Hematopoietic multipotent progenitor cell treated with erythropoietin and hydrocortisone succinate and interleukin-3 and kit ligand, for 6 days (in vitro differentiated cells): Measurements from ENCODE around the gene ZNF507.

Source experiments
- DNase-seq: peaks from one replicate; pipeline ENCODE4 v3.0.0-alpha.2; 2015

ZNF507 gene

DNA sequence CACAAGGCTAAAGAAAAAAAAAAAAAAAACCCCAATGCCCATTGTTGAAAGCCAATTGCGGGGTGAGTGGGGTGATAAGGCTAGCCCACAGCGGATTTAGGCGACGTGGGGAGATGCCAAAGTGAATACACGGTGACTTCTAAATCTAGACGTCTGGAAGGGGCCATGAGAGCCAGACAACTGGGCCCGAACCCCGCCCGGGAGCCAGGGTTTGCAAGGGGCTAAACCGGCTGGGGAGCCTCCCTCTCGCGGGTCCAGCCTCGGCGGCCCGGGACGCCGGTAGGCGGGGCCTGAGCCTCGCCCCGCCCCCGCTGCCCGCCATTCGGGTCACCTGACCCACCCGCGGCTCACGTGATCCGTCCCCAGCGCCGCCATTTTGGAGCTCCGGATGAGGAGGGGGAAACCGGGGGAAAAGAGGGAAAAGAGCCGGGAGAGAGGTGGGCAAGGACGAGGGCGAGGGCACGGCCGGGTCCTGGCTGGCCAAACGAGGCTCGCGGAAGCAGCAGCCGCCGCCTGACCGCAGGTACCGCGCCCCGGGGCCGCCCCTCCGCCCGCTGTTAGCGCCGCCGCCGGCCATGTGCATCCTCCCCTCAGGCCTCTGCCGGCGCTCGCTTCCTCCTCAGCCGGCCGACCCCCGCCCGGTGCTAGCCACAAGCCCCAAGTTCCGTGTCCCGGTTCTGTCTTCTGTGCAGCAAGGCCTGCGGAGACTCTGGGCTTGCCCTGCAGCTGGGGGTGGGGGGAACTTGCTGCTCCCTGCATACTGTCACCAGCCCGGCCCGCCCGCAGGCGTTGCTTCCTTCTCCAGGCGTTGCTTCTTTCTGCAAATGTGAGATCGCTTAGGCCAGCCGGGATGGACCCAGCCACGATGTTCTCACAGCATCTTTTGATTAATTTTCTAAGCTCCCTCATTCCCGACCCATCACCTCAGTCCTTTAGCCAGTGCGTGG, at the start of gene ZNF507:
Gene ZNF507 (plus strand): TSS at position 350 of the 947 bp plus-strand sequence. CDS start 7,221 bp downstream, outside the sequence.
- DNase-seq = peak; percentile 90

DNA sequence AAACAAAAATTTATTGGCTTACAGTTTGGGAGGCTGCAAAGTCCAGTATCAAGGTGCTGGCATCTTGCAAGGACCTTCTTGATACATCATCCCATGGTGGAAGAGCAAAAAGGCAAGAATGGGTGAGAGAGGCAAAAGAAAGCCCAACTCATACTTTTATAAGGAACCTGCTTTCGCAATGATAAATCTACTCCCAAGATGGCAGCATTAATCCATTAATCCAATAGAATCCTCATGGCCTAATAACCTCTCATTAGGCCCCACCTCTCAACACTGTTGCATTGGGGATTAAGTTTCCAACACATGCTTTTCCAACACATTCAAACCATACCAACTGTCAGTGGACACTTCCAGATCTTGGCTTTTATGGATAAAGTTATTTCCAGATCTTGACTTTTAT, 48.7 kb upstream of the ZNF507 start:
- DNase-seq = no peak

DNA sequence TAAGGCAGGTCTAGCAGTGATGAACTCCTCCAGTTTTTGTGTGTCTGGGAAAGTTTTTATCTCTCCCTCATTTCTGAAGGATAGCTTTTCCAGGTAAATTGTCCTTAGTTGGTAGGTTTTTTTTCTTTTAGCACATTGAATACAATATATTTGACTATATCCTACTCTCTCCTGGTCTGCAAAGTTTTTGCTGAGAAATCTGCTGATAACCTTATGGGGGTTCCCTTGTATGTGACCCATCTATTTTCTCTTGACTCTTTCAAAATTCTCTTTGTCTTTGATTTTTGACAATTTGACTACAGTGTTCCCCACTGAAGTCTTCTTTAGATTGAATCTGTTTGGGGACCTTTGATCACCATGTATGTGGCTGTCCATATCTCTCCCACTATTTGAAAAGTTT, 42.6 kb upstream of the ZNF507 start:
- DNase-seq = no peak

DNA sequence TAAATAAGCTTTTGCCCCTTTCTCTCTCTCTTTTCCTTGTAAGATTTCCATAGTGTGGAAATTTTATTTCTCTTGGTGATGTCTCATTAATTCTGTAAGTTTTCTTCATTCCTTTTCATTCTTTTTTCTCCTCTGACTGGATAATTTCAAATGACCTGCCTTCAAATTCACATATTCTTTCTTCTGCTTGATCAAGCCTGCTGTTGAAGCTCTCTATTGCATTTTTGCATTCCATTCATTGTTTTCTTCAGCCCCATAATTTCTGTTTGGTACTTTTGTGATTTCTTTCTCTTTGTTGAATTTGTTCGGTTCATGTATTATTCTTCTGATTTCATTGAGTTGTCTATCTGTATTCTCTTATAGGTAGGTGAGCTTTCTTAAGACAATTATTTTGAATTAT, 42.2 kb upstream of the ZNF507 start:
- no peak for DNase-seq

DNA sequence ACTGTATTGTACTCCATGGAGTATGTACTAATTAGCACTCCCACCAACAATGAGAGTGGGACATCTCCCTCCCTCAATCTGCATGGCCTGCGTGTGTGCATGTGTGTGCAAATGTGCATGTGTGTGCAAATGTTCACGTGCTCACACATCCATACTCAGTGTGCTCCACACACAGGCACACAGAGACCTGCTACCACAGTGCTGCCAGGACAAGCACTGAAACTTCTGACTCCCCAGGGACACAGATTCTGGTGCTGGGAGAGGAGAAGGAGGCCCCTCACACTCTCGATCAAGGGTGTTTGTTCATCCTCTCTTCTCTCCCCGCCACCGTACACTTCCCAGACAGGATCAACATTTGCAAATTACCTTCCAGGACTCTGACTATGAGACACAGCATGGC, 37.8 kb upstream of the ZNF507 start:
- DNase-seq = no peak

DNA sequence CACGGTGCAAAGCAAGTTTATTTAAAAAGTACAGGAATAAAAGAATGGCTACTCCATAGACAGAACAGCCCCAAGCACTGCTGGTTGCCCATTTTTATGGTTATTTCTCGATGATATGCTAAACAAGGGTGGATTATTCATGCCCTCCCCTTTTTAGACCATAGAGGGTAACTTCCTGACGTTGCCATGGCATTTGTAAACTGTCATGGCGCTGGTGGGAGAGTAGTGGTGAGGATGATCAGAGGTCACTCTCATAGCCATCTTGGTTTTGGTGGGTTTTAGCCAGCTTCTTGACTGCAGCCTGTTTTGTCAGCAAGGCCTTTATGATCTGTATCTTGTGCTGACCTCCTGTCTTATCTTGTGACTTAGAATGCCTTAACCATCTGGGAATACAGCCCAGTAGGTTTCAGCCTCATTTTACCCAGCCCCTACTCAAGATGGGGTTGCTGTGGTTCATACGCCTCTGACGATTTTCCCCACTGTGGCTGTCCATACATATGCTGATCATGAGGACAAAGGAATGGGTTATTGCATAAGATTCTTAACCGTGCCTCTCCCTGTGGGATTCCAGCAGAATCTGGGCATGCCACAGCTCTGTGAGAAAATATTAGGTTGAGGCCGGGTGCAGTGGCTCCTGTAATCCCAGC, 36.9 kb upstream of the ZNF507 start:
- DNase-seq = no peak

DNA sequence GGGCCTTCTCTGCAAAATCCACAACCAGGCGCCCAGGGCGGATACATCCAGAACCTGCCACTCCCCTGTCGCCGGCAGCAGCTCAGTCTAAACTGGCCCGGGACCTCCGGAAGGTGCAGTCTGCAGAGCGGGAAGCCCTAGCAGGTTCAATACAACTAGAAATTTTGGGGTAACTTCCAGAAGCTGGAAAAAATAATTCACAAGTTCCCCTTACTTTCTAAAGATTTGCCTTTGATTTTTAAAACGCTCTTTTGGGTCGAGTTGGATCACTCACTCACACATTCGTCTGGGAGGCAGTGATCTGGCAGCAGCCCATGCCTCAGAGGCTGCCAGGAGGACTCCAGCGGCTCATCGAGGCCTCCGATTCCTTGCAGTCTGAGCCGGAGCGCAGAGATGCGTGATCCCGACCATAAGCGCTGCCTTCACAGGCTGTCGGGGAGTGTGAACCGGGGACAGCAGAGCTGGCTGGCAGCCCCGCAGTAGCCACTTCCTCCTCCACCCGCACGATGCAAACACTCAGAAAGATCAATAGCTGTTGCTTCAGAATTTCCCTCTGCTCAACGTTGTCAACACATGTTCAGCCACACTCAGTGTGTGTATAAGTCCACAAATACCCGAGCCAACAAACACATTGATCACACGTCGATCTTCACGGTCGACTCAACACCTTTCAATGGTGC, 35.6 kb upstream of the ZNF507 start:
- no peak for DNase-seq

DNA sequence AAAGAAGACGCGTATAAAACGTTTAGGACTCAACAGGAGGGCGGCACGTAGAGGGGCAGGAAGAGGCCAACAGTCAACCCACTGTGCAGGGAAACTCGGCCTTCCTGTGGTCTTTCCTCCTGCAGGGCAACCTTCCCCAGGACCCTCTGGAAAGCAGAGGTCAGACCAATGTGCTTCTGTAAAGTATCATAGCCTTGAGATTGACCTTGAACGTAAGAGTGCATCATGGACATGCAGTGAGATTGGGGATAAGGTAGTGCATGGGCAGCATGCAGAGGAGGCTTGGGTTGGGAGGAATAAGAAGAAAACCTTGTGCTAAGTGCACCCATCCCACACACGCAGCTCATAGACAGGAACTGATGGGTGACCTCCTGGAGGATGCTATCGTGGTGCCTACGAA, 34.0 kb upstream of the ZNF507 start:
- DNase-seq = no peak

DNA sequence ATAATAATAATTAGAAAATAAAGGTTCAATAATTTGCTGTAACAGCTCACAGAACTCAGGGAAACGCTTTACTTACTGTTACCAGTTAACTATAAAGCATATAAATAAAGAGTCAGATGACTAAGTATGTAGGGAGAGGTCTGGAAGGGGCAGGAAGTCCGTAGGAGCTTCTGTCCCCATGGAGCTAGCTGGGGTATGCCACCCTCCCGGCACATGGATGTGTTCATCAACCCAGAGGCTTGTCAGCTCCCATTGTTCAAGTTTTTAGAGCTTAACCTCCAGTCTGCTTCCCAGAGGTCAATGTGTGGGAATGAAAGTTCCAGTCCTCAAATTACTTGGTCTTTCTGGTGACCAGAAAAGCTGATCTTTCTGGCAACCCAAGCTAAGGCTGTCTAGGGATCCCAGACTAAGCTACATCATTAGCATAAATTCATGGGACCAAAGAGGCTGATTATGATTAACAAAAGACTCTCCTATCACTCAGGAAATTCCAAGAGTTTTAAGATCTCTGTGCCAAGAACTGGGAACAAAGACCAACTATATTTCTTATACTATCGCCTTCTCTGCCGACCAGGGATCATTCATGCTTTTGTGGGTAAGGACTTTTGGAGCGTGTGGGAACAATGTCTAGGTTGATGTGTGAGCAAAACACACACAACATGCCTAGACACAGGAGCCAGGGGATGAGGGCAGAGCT, 31.7 kb upstream of the ZNF507 start:
- DNase-seq = no peak

DNA sequence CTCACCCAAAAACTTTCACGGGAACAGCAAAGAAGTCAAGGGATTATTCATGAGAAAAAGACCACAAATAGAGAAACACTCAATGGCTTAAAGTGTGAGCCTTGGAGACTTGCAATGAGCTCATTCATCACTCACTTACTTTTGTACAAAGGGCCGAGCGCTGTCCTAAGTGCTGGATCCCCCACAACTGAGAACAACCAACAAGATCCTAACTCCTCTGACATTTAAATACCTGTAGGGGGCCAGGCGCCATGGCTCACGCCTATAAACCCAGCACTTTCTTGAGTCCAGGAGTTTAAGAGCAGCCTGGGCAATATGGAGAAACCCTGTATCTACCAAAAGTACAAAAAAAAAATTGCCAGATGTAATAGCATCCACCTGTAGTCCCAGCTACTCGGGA, 29.4 kb upstream of the ZNF507 start:
- DNase-seq = no peak

DNA sequence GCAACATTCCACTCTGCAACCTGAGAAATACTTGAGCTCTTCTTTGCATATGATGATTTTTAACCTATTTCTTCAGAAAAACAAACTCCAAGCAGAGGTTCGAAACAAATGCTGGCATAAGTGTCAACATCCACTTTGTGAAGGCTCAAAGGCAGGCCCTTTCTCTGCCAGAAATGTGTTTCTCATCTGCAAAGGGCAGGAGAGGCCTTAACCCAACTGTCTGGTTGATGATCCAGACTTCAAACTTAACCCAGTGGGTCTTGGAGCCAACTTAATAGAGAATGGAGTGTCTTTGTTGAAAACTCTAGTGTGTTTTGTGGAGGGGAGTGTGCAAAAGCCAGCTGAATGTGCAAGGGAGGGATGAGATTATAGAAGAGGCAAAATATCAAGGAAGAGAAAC, 28.3 kb upstream of the ZNF507 start:
- no peak for DNase-seq

DNA sequence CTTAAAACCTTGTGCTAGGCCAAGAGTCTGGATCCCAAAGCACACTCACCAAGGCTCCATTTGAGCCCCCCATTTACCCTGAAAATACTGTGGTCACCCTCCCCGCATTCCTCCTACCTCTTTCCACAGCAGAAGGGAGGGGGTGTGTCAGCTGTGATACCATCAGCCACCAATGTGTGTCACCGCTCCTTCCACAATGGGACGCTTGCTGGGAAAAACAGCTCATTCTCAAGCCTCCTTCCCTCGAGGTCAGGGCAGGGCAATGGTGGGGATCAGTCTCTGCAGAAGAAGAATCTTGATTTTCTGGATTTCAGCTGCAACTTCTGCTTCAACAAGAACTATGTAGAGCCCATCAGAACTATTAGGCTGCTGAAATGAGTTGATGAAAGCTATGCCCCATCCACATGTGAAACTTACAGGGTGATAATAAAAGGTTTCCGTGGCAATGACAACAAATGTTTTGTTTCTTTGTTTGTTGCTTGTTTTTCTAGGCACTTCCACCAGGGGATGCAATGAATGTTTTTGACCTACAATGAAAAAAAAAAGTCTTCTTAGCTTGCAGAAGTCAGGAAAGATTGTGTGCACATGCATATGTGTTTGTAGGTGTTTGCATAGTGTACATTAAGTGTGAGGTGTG, 26.4 kb upstream of the ZNF507 start:
- DNase-seq = peak; percentile 38

DNA sequence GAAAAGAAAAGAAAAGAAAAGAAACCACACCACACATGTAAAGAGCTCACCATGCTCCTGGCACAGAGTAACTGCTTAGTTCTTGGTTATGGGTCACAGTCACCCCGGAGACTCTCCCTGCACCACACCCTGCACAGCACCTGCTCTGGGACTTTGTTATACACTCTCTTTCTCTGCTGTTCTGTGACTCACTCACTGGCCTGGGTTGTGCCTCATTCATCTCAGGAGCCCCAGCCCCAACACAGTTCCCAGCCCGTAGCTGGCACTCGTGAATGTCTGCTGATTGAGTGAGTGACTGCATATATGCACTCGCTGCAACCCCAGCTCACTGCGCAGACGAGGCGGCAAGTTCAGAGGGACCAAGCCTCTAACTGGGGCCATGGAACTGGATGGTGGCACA, 22.9 kb upstream of the ZNF507 start:
- no peak for DNase-seq

DNA sequence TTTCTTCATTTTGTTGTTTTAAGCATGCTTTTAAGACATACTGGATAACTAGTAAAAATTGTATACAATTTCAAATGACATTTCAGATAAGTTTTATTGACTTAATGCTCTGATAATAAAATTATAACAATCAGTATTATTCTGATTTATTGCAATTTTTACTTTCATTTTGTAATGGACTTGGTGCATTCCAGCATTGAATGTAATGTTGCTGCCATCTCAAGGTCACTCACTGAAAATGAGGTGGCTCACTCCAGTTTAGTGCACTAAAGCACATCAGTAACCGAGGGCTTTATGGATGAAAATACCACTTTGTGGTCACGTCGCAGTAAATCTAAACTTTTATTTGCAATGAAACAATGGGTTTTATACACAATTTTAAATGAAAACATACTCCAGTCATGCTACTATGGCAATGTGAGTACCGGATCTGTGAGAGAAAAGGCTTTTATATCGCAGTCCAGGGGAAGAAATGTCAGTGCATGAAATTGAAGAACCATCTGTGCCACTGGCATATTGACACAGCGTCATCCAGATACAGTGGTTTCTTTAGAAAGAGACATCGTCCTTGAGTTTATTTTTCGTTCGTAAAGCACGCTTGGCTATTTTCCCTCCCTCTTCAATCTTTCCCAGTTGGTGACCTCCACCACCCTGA, 20.7 kb upstream of the ZNF507 start:
- no peak for DNase-seq

DNA sequence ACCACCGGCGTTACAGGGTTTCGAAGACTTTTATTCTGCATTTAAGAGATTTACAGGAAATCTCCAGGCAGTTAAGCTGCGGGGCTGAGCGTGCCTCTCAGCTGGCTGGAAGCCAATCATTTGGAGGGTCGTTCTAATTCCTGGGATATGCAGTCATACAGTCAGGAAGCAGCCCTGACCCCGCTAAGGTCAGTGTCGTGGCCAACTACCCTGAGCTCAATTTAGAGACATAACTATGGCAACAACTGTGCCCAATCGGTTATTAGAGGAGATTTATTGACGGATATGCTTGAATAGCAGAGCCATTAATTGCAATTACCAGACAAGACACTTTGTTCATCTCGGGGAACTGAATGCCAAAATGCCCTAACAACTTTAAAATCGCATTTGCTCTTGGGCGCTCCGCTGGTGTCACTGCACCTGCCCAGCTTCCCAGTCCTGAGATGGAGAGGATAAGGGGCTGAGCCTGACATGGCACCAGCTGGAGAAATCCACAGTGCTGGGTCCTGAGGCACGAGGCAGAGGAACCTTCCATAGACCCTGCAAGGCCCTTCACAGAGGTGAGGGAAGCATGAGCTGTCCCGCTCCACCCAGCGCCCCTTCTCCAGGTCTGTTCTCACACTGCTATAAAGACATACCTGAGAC, 15.1 kb upstream of the ZNF507 start:
- no peak for DNase-seq

DNA sequence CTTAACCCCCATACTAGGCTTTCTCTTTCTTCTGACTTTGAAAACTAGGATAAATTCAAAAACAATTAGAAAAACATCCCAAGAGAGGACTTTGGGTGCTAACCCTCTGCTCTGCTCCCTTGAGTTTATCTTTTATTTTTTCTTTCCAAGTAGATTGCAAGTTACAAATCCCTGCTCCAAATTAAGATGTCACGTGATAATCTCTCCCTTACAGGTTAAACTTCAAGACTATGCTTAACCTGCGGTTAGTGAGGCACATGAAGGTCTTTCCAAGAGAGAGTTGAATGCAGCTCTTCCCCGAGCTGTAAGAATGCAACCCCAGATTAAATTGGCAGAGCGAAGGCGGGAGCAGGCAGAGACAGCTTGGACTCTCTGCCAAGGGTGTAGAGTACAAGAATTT, 12.2 kb upstream of the ZNF507 start:
- no peak for DNase-seq

DNA sequence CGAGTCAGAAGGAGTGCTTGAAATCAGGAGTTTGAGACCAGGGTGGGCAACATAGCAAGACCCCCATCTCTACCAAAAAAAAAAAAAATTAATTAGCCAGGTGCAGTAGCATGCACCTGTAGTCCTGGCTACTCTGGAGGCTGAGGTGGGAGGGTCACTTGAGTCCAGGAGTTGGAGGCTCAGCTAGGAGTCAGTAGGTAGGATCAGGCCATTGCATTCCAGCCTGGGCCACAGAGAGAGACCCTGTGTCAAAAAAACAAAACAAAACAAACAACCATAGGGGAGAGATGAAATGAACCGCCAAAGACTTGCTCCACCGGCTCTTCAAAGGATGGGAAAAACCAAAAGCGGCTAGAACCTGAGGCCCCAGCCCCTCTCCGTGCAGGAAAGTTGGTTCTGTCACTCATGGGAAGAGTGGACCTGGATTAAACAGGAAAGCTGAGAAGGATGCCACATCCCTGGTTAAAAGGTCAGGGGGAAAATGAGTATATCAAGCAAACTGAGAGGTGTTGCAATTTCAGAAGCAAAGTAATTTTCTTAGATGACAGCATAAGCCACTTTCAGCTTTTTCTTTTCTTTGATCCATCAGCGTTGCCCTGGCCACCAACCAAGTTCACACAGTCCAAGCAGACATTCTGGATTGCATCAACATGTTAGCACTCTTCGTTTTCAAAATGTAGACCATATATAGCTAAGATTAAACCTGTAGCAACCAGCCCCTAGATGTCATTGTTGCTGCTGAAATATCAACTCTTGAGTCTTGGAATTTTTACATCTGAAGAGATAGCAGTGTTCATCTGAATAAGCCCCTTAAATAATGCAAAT, 8.9 kb upstream of the ZNF507 start:
- no peak for DNase-seq

DNA sequence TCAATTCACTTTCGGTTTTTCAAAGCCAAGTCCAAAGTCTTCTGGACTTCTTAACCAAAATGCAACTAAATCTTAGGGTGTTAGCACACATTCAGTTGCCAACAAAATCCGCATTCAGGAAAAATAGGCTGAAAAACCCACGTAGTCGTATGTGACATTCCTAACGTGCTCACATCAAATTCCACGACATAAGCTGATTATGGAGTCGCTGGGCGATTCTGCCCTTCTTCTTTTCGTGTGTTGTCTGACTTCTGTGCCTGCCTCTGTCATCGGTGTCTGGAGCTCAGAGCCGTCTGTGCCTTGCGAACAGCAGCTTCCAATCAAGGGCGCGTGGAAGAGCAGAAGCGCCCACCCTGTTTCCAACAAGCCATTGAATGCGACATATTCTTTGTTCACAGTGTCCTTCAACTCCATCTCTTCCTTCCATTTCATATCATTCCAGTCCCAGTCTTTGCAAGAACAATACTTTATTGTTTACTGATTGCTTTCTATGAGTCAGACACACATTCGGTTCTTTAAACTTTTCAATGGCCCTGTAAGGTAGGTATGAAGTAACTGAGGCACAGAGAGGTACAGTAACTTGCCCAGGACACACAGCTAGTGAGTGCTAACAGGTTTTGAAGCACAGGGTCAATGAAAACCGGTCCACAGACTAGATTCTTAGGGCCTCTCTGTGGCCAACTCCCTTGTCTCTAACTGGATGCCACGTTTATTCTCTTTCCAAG, 8.2 kb upstream of the ZNF507 start:
- no peak for DNase-seq

DNA sequence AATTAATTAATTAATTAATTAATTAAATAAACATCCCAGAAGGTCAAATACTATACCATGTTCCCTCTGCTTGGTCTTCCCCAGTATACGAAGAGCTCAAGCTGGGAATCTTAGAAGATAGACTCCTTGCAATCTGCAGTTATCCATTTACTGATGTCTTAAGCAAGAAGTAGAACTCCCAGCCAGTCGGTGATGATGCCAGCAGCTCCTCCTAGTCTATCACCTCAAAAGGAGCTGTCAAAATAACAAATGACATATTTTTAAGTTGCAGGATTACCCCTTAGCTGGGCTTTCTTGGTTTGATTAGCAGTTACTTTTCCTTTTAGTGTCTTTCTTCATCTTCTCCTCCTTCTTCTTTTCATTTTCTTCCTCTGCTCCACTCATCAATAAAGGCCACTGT, 6.0 kb upstream of the ZNF507 start:
- DNase-seq = no peak
